HG03095 (cell line): ENCODE results near the gene TRPM3.
"Not testable (repeated sequence)": the region's sequence is repeated elsewhere in the genome, so short reads cannot be mapped to it uniquely, and the experiment has no call there.

ENCODE experiments used
- ATAC-seq: cut with Tn5 transposase; IDR thresholded peaks from one replicate; pipeline ENCODE4 v1.9.1; 2021; ENCODE audit warnings: moderate library complexity; ENCODE audit not compliant: unreplicated experiment

Gene TRPM3

GRCh38 chr9:70778568-70778967 lies 342.9 kb downstream of the TRPM3 start:
- no peak for ATAC-seq

- no peak for ATAC-seq
These were observed 347.8 kb downstream of the TRPM3 start for GRCh38 chr9:70773579-70773978.

- no peak for ATAC-seq
These were observed 348.8 kb downstream of the TRPM3 start for GRCh38 chr9:70772601-70773000.

GRCh38 chr9:70765946-70766345 lies 355.5 kb downstream of the TRPM3 start:
- ATAC-seq: no peak

- no peak for ATAC-seq
These were observed 360.2 kb downstream of the TRPM3 start for GRCh38 chr9:70761139-70761670.

- no peak for ATAC-seq
These were observed 361.2 kb downstream of the TRPM3 start for GRCh38 chr9:70760228-70760627.

- no peak for ATAC-seq
These were observed 368.1 kb downstream of the TRPM3 start for GRCh38 chr9:70753311-70753710.

- ATAC-seq: no peak
These were observed 372.4 kb downstream of the TRPM3 start for GRCh38 chr9:70749066-70749465.

GRCh38 chr9:70747261-70747718 lies 374.1 kb downstream of the TRPM3 start:
- ATAC-seq: no peak

- no peak for ATAC-seq
These were observed 374.7 kb downstream of the TRPM3 start for GRCh38 chr9:70746760-70747159.

GRCh38 chr9:70746316-70746715 lies 375.1 kb downstream of the TRPM3 start:
- no peak for ATAC-seq

- not testable (repeated sequence) for ATAC-seq
These were observed 396.6 kb downstream of the TRPM3 start for GRCh38 chr9:70724794-70725193.

GRCh38 chr9:70724025-70724424 lies 397.4 kb downstream of the TRPM3 start:
- ATAC-seq: not testable (repeated sequence)

- not testable (repeated sequence) for ATAC-seq
These were observed 414.6 kb downstream of the TRPM3 start for GRCh38 chr9:70706797-70707196.

- no peak for ATAC-seq
These were observed 420.3 kb downstream of the TRPM3 start for GRCh38 chr9:70701163-70701562.

- no peak for ATAC-seq
These were observed 424.6 kb downstream of the TRPM3 start for GRCh38 chr9:70696694-70697335.

GRCh38 chr9:70694758-70695157 lies 426.7 kb downstream of the TRPM3 start:
- no peak for ATAC-seq

- ATAC-seq: no peak
These were observed 428.2 kb downstream of the TRPM3 start for GRCh38 chr9:70693186-70693585.

GRCh38 chr9:70692431-70692830 lies 429.0 kb downstream of the TRPM3 start:
- no peak for ATAC-seq

- ATAC-seq: no peak
These were observed 432.7 kb downstream of the TRPM3 start for GRCh38 chr9:70688704-70689103.

- ATAC-seq: no peak
These were observed 437.6 kb downstream of the TRPM3 start for GRCh38 chr9:70683841-70684240.

GRCh38 chr9:70682298-70682697 lies 439.1 kb downstream of the TRPM3 start:
- ATAC-seq: no peak

- ATAC-seq: no peak
These were observed 441.6 kb downstream of the TRPM3 start for GRCh38 chr9:70679845-70680244.
